AG09309 (cell line): Measurements from ENCODE around the gene DERA.

Experiments used
- DNase-seq: peaks from one replicate; pipeline ENCODE4 v3.0.0-alpha.2; 2010; ENCODE audit warnings: low read depth
- H3K4me3 ChIP-seq: 2 replicates; pipeline ENCODE4 v1.5.1; 2011; ENCODE audit warnings: mild to moderate bottlenecking, low read depth, low read length, moderate library complexity; ENCODE audit not compliant: control insufficient read depth
- CTCF ChIP-seq: IDR thresholded peaks from 2 replicates; pipeline ENCODE4 v1.5.1; 2011; ENCODE audit warnings: mild to moderate bottlenecking, low read depth, low read length, inconsistent platforms; ENCODE audit not compliant: insufficient read depth, control insufficient read depth; ENCODE audit errors: missing control alignments

DERA gene

DNA sequence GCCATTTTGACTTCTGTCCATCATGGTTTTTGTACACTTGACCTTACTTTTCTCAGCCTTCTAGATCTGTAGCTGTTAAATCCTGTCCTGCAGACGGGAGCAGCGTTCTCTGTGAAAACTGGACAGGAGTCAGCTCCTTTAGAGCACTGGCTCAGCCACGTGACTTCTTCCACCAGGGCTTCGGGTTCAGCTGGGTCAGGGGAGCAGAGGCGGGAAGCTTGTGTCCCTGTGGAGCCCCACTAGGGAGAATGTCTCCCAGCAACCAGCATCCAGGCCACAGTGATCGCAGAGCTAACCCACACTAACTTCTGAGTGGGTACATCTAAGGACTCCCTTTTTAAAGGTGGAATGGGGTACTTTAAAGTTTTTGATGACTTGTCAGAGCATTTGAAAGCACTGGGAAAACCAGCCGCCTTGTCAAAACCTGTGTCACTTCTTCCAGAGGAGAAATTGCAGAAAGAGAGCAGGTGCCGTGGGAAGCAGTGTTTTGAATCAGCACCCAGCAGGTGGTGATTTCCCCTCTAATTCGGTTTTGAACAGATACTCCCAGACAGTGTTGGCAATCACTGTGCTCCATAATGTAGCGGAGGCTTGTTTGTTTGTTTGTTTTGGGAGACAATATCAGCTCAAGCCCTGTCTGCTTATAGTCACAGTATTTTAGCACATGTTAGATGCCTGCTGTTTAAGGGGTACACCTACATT lies 17.9 kb downstream of the DERA start:
- H3K4me3 ChIP-seq = no peak overlapping the region
- DNase-seq = no peak
- no peak for TF ChIP-seq CTCF

- no peak overlapping the region for H3K4me3 ChIP-seq
- no peak for DNase-seq
- no peak for TF ChIP-seq CTCF
Observed at GRCh38 chr12:15931590-15932053, 20.5 kb downstream of the DERA start.

DNA sequence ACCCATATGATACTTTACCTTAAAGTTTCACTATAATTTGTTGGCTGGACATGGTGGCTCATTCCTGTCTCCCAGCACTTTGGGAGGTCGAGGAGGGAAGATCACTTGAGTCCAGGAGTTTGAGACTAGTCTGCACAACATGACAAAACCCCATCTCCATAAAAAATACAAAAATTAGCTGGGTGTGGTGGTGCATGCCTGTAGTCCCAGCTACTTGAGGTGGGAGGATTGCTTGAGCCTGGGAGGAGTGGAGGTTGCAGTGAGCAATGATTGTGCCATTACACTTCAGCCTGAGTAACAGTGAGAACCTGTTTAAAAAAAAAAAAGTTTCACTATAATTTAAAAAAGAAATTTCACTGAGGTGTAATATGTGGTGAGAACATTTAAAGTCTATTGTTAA lies 21.2 kb downstream of the DERA start:
- DNase-seq = no peak
- no peak for TF ChIP-seq CTCF
- no peak overlapping the region for H3K4me3 ChIP-seq

GRCh38 chr12:15932971-15933370 lies 21.8 kb downstream of the DERA start:
- H3K4me3 ChIP-seq = no peak overlapping the region
- DNase-seq = no peak
- no peak for TF ChIP-seq CTCF

DNA sequence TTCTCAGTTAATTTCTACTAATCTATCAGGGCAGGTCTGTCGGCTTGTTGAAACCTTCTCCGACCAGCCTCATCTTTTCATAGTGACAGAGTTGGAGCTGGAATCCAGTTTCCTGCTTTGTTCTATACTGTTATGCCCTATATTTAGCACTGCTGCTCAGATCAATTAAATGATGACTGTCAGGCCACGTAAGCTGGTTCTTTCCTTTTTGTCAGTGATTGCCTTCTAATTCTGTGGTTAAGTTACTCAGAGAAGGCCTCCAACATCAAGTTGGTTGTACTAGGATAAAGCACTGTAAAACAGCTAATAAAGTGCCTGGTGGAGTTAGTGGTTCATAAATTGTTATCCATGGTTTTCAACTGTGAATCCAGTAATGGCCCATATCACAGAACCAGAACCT lies 22.6 kb downstream of the DERA start:
- no peak for TF ChIP-seq CTCF
- no peak overlapping the region for H3K4me3 ChIP-seq
- peak; percentile 32 for DNase-seq

GRCh38 chr12:15936751-15937150 lies 25.6 kb downstream of the DERA start:
- TF ChIP-seq CTCF = no peak
- DNase-seq = no peak
- no peak overlapping the region for H3K4me3 ChIP-seq
